Osteoblast (primary cell): ENCODE data around the gene GEMIN5. TPM values are rescaled to one million over a fixed set of nuclear protein-coding genes. Genes with fewer than 3 reads are reported as not detected.
"Not testable (repeated sequence)": the region's sequence is repeated elsewhere in the genome, so short reads cannot be mapped to it uniquely, and the experiment has no call there.

Source experiments
- DNase-seq: peaks from one replicate; pipeline ENCODE4 v3.0.0; 2011; ENCODE audit warnings: low spot score, mixed read lengths; ENCODE audit not compliant: insufficient read length; ENCODE audit errors: missing footprints
- H2AFZ ChIP-seq: 2 replicates; pipeline ENCODE4 v1.6.0; 2011; ENCODE audit warnings: mild to moderate bottlenecking, low read length
- H3K27ac ChIP-seq: 2 replicates; pipeline ENCODE4 v1.5.1; 2011; ENCODE audit warnings: mild to moderate bottlenecking, low read depth, low read length, moderate library complexity
- H3K27me3 ChIP-seq: 2 replicates; pipeline ENCODE4 v1.6.0; 2012; ENCODE audit warnings: mild to moderate bottlenecking, control low read depth, inconsistent platforms, low read length, moderate library complexity; ENCODE audit not compliant: insufficient read depth
- H3K36me3 ChIP-seq: 2 replicates; pipeline ENCODE4 v1.5.1; 2011; ENCODE audit warnings: mild to moderate bottlenecking, low read length, control low read depth, moderate library complexity; ENCODE audit not compliant: insufficient read depth
- H3K4me1 ChIP-seq: 2 replicates; pipeline ENCODE4 v1.5.1; 2011; ENCODE audit warnings: mild to moderate bottlenecking, low read length, control low read depth, moderate library complexity; ENCODE audit not compliant: insufficient read depth
- H3K4me2 ChIP-seq: 2 replicates; pipeline ENCODE4 v1.6.0; 2011; ENCODE audit warnings: mild to moderate bottlenecking, low read length; ENCODE audit not compliant: insufficient read depth
- H3K4me3 ChIP-seq: fragments of 200-600 bp; sonication (generic); 3 replicates; pipeline ENCODE4 v1.5.1; 2012; ENCODE audit warnings: mild to moderate bottlenecking, low read length, inconsistent platforms; ENCODE audit not compliant: insufficient read depth
- H3K79me2 ChIP-seq: 2 replicates; pipeline ENCODE4 v1.6.0; 2012; ENCODE audit warnings: mild to moderate bottlenecking, low read length, control low read depth, inconsistent platforms; ENCODE audit not compliant: insufficient read depth
- H3K9me3 ChIP-seq: 2 replicates; pipeline ENCODE4 v1.5.1; 2011; ENCODE audit warnings: low read depth, low read length, control low read depth
- H4K20me1 ChIP-seq: 2 replicates; pipeline ENCODE4 v1.6.0; 2012; ENCODE audit warnings: mild to moderate bottlenecking, low read length, control low read depth; ENCODE audit not compliant: insufficient read depth
- total RNA-seq: library from RNA; depleted of rRNA; stranded (reverse); fragments of >200 nt; gene quantifications from 2 replicates; pipeline ENCODE4 v1.2.3, GENCODE V29; 2012
- TF ChIP-seq, protein P1 (sequence below): IDR thresholded peaks from 2 replicates; pipeline ENCODE4 v1.5.1; 2011; ENCODE audit warnings: mild to moderate bottlenecking, low read depth, low read length, moderate library complexity; ENCODE audit errors: extremely low read depth

Gene GEMIN5
- total RNA-seq, 1 donor, result 11.6 TPM

DNA sequence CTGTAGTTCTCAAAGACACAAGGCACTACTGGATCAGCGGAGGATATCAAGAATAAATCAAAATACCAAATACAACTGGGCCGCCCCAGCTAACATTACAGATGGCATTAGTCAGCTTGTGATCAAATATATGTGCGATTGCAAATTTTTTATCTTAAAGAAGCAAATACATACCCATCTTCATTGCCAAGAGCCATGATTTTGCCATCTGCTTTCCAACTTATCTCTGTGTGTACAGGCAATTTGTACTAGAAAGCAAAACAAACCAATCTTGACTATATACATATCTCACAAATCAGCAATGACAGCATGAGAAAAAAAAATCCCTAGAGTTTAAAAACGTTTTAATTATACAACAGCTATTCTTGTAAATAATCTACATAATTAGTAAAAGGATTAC lies 20.3 kb downstream of the GEMIN5 start:
- no peak overlapping the region for H2AFZ ChIP-seq
- no peak overlapping the region for H3K27ac ChIP-seq
- DNase-seq, result no peak
- H3K4me2 ChIP-seq, result no peak overlapping the region
- no peaks in the 10 kb centered on the region for H3K79me2 ChIP-seq
- TF ChIP-seq, protein P1, sequence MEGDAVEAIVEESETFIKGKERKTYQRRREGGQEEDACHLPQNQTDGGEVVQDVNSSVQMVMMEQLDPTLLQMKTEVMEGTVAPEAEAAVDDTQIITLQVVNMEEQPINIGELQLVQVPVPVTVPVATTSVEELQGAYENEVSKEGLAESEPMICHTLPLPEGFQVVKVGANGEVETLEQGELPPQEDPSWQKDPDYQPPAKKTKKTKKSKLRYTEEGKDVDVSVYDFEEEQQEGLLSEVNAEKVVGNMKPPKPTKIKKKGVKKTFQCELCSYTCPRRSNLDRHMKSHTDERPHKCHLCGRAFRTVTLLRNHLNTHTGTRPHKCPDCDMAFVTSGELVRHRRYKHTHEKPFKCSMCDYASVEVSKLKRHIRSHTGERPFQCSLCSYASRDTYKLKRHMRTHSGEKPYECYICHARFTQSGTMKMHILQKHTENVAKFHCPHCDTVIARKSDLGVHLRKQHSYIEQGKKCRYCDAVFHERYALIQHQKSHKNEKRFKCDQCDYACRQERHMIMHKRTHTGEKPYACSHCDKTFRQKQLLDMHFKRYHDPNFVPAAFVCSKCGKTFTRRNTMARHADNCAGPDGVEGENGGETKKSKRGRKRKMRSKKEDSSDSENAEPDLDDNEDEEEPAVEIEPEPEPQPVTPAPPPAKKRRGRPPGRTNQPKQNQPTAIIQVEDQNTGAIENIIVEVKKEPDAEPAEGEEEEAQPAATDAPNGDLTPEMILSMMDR, result no peak
- no peaks in the 10 kb centered on the region for H4K20me1 ChIP-seq
- H3K4me3 ChIP-seq, result no peak overlapping the region
- peaks cover 60% of the 10 kb centered on the region for H3K36me3 ChIP-seq
- no peaks in the 10 kb centered on the region for H3K27me3 ChIP-seq
- no peaks in the 10 kb centered on the region for H3K4me1 ChIP-seq
- no peaks in the 10 kb centered on the region for H3K9me3 ChIP-seq

DNA sequence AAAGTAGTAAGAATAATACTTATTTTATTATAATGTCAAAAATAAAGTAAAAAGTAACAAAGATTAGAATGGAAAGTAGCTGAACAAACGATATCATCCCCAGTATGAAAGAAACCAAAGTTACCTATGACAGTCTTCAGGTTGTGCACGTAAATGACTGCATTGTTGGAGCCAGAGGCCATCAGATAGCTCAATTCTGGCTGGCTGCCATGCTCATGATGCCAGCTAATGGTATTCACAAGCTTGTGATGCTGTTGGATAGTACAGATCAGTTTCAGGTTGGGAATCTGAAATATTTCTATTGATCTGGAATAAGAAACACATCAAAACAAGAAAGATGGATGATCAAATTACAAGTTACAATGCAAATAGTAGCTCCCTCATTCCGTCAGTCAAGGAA lies 21.1 kb downstream of the GEMIN5 start:
- Histone ChIP-seq H3K27me3 (no peaks in the 10 kb centered on the region), H4K20me1 (no peaks in the 10 kb centered on the region), H3K27ac (no peak overlapping the region), H2AFZ (no peak overlapping the region), H3K9me3 (no peaks in the 10 kb centered on the region), H3K79me2 (no peaks in the 10 kb centered on the region), H3K4me3 (no peak overlapping the region), H3K4me1 (no peaks in the 10 kb centered on the region), H3K36me3 (peaks cover 64% of the 10 kb centered on the region), H3K4me2 (no peak overlapping the region)
- TF ChIP-seq, protein P1, result no peak
- DNase-seq, result no peak

DNA sequence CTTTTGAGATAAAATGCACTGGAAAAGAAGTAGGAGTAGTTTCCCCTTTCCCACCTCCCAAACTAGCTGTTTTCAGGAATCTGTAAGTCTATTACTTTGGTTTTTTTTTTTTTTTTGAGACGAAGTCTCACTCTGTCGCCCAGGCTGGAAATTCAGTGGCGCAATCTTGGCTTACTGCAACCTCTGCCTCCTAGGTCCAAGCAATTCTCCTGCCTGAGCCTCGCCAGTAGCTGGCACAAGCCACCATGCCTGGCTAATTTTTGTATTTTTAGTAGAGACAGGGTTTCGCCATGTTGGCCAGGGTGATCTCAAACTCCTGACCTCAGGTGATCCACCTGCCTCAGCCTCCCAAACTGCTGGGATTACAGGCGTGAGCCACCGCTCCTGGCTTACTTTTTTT lies 32.4 kb downstream of the GEMIN5 start:
- not testable (repeated sequence) for H4K20me1 ChIP-seq, DNase-seq, H3K9me3 ChIP-seq, H3K4me3 ChIP-seq, H3K4me2 ChIP-seq, H3K4me1 ChIP-seq, H3K27me3 ChIP-seq, H3K27ac ChIP-seq, H2AFZ ChIP-seq, H3K79me2 ChIP-seq
- H3K36me3 ChIP-seq, result peaks cover 61% of the 10 kb centered on the region

DNA sequence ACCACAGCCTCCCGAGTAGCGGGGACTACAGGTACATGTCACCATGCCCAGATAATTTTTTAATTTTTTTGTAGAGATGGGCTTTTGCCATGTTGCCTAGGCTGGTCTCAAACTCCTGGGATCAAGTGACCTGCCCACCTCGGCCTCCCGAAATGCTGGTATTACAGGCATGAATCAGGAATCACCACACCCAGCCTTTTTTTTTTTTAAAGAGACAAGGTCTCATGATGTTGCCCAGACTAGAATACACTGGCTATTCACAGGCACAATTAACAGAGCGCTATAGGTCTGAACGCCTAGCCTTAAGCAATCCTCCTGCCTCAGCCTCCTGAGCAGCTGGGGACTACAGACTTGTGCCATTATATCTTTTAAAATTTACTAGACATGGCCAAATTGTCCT lies 36.1 kb downstream of the GEMIN5 start:
- TF ChIP-seq, protein P1, result no peak
- Histone ChIP-seq H3K27me3 (no peaks in the 10 kb centered on the region), H3K27ac (no peak overlapping the region), H3K79me2 (no peaks in the 10 kb centered on the region), H3K4me3 (no peak overlapping the region), H3K4me2 (no peak overlapping the region), H3K4me1 (no peaks in the 10 kb centered on the region), H4K20me1 (no peaks in the 10 kb centered on the region), H2AFZ (no peak overlapping the region), H3K9me3 (no peaks in the 10 kb centered on the region), H3K36me3 (peaks cover 72% of the 10 kb centered on the region)
- DNase-seq, result no peak

DNA sequence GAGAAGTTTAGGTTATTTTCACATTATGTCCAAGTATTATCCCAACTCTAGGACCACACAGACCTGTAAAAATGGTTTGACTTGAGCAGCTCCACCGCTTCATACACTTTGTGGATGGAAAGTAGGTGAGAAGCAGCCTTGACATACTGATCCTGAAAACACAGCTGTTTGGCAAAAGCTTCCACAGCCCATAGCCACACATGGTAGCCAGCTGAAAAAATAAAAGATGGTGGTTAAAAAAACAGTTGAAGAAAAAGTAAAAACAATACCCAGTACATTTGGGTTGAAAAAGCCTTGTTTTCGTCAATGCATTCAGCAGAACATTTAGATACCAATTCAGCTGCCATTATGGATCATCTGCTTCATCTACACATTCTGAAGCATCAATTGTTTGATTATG lies 36.7 kb downstream of the GEMIN5 start:
- Histone ChIP-seq H3K27me3 (no peaks in the 10 kb centered on the region), H3K27ac (no peak overlapping the region), H3K9me3 (no peaks in the 10 kb centered on the region), H4K20me1 (no peaks in the 10 kb centered on the region), H3K79me2 (no peaks in the 10 kb centered on the region), H3K36me3 (peaks cover 72% of the 10 kb centered on the region), H3K4me3 (no peak overlapping the region), H3K4me2 (no peak overlapping the region), H2AFZ (no peak overlapping the region), H3K4me1 (no peaks in the 10 kb centered on the region)
- no peak for DNase-seq
- TF ChIP-seq, protein P1, result no peak
